ENCODE results near the gene DENND10.
"Not testable (repeated sequence)": the region's sequence is repeated elsewhere in the genome, so short reads cannot be mapped to it uniquely, and the experiment has no call there.

DENND10 gene

GRCh38 chr10:119149157-119149556 lies 45.2 kb downstream of the DENND10 start:
- H3K36me3 ChIP-seq (ENCODE audit: low read depth), result peaks cover 63% of the 10 kb centered on the region
- no peak for ATAC-seq (ENCODE audit: low read depth)
- H3K4me3 ChIP-seq (ENCODE audit: severe bottlenecking), result no peak overlapping the region
- no peaks in the 10 kb centered on the region for H3K27me3 ChIP-seq (ENCODE audit: insufficient read depth, poor library complexity, severe bottlenecking)
- no peaks in the 10 kb centered on the region for H3K4me1 ChIP-seq (ENCODE audit: insufficient read depth, poor library complexity, severe bottlenecking)
- H3K27ac ChIP-seq (ENCODE audit: poor library complexity, severe bottlenecking), result no peak overlapping the region
- TF ChIP-seq CTCF (IDR thresholded peaks at IDR 0.05; ENCODE audit: poor library complexity, severe bottlenecking), result no peak
- no peak for DNase-seq (ENCODE audit: low spot score)
- no peaks in the 10 kb centered on the region for H3K9me3 ChIP-seq (ENCODE audit: severe bottlenecking)

- DNase-seq (ENCODE audit: low spot score) (no peak), ATAC-seq (ENCODE audit: low read depth) (no peak)
- peak; percentile 18 for TF ChIP-seq CTCF (IDR thresholded peaks at IDR 0.05; ENCODE audit: poor library complexity, severe bottlenecking)
- Histone ChIP-seq H3K27ac (ENCODE audit: poor library complexity, severe bottlenecking) (no peak overlapping the region), H3K4me3 (ENCODE audit: severe bottlenecking) (no peak overlapping the region), H3K36me3 (ENCODE audit: low read depth) (peaks cover 67% of the 10 kb centered on the region), H3K27me3 (ENCODE audit: insufficient read depth, poor library complexity, severe bottlenecking) (no peaks in the 10 kb centered on the region), H3K4me1 (ENCODE audit: insufficient read depth, poor library complexity, severe bottlenecking) (no peaks in the 10 kb centered on the region), H3K9me3 (ENCODE audit: severe bottlenecking) (no peaks in the 10 kb centered on the region)
These were observed 45.8 kb downstream of the DENND10 start for GRCh38 chr10:119149729-119150128.

GRCh38 chr10:119151601-119152000 lies 47.7 kb downstream of the DENND10 start:
- H3K9me3 ChIP-seq (ENCODE audit: severe bottlenecking); H3K4me1 ChIP-seq (ENCODE audit: insufficient read depth, poor library complexity, severe bottlenecking); DNase-seq (ENCODE audit: low spot score); ATAC-seq (ENCODE audit: low read depth); H3K27ac ChIP-seq (ENCODE audit: poor library complexity, severe bottlenecking); H3K27me3 ChIP-seq (ENCODE audit: insufficient read depth, poor library complexity, severe bottlenecking); H3K4me3 ChIP-seq (ENCODE audit: severe bottlenecking): not testable (repeated sequence)
- H3K36me3 ChIP-seq (ENCODE audit: low read depth), result peaks cover 69% of the 10 kb centered on the region

- Histone ChIP-seq H3K36me3 (ENCODE audit: low read depth) (peaks cover 68% of the 10 kb centered on the region), H3K4me3 (ENCODE audit: severe bottlenecking) (no peak overlapping the region), H3K9me3 (ENCODE audit: severe bottlenecking) (no peaks in the 10 kb centered on the region), H3K27me3 (ENCODE audit: insufficient read depth, poor library complexity, severe bottlenecking) (no peaks in the 10 kb centered on the region), H3K27ac (ENCODE audit: poor library complexity, severe bottlenecking) (no peak overlapping the region), H3K4me1 (ENCODE audit: insufficient read depth, poor library complexity, severe bottlenecking) (no peaks in the 10 kb centered on the region)
- no peak for TF ChIP-seq CTCF (IDR thresholded peaks at IDR 0.05; ENCODE audit: poor library complexity, severe bottlenecking)
- no peak for ATAC-seq (ENCODE audit: low read depth)
- no peak for DNase-seq (ENCODE audit: low spot score)
These were observed 49.1 kb downstream of the DENND10 start for GRCh38 chr10:119153041-119153440.

GRCh38 chr10:119153661-119154060 lies 49.7 kb downstream of the DENND10 start:
- ATAC-seq (ENCODE audit: low read depth) (no peak), DNase-seq (ENCODE audit: low spot score) (no peak)
- Histone ChIP-seq H3K4me1 (ENCODE audit: insufficient read depth, poor library complexity, severe bottlenecking) (no peaks in the 10 kb centered on the region), H3K4me3 (ENCODE audit: severe bottlenecking) (no peak overlapping the region), H3K27ac (ENCODE audit: poor library complexity, severe bottlenecking) (no peak overlapping the region), H3K36me3 (ENCODE audit: low read depth) (peaks cover 71% of the 10 kb centered on the region), H3K9me3 (ENCODE audit: severe bottlenecking) (no peaks in the 10 kb centered on the region), H3K27me3 (ENCODE audit: insufficient read depth, poor library complexity, severe bottlenecking) (no peaks in the 10 kb centered on the region)
- TF ChIP-seq CTCF (IDR thresholded peaks at IDR 0.05; ENCODE audit: poor library complexity, severe bottlenecking), result no peak

Data from RWPE2 (cell line).